ENCODE data around the gene PEA15.

DNA sequence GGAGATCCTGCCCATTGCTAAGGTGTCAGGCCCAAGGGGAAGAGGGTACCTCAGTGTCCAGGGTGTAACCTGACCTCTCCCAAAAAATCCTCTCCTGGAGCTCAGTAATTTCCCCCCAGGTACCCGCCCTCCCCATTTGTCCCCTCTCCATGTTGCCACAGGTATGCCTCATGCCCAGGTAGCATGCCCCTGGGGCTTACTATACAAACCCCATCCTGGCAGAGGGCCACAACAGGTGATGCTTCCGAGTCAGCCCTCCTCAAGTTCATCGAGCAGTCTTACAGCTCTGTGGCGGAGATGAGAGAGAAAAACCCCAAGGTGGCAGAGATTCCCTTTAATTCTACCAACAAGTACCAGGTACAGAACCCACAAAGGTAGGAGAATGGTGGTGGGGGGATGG, 38.1 kb upstream of the PEA15 start:
- TF ChIP-seq, protein P1, sequence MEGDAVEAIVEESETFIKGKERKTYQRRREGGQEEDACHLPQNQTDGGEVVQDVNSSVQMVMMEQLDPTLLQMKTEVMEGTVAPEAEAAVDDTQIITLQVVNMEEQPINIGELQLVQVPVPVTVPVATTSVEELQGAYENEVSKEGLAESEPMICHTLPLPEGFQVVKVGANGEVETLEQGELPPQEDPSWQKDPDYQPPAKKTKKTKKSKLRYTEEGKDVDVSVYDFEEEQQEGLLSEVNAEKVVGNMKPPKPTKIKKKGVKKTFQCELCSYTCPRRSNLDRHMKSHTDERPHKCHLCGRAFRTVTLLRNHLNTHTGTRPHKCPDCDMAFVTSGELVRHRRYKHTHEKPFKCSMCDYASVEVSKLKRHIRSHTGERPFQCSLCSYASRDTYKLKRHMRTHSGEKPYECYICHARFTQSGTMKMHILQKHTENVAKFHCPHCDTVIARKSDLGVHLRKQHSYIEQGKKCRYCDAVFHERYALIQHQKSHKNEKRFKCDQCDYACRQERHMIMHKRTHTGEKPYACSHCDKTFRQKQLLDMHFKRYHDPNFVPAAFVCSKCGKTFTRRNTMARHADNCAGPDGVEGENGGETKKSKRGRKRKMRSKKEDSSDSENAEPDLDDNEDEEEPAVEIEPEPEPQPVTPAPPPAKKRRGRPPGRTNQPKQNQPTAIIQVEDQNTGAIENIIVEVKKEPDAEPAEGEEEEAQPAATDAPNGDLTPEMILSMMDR (IDR thresholded peaks at IDR 0.05; ENCODE audit: low read length), result no peak
- no peak for TF ChIP-seq EZH2 (IDR thresholded peaks at IDR 0.05; ENCODE audit: borderline replicate concordance, low read length)

Measured in OCI-LY1 (cell line).